Right atrium auricular region (tissue), 2 donors: ENCODE results near the gene UBR3. TPM values are rescaled to one million over a fixed set of nuclear protein-coding genes. Genes with fewer than 3 reads are reported as not detected.

Experiments
- DNase-seq: peaks from one replicate; pipeline ENCODE4 v3.0.0-alpha.2; 2019; ENCODE audit warnings: low spot score
- H3K27ac ChIP-seq, 2 donors: fragments of 200-600 bp; sonication (generic); 1 replicate in 1 of 2; 2 replicates in 1 of 2; pipeline ENCODE4 v1.5.1; 2016 to 2019
- H3K27me3 ChIP-seq, 2 donors: fragments of 200-600 bp; sonication (generic); one replicate each; pipeline versions ENCODE4 v1.5.1 to v1.6.0; 2017 to 2019
- H3K36me3 ChIP-seq: fragments of 200-600 bp; sonication (generic); one replicate; pipeline ENCODE4 v1.5.1; 2016
- H3K4me1 ChIP-seq, 2 donors: fragments of 200-600 bp; sonication (generic); one replicate each; pipeline versions ENCODE4 v1.5.1 to v1.6.0; 2017 to 2019
- H3K4me3 ChIP-seq, 2 donors: fragments of 200-600 bp; sonication (generic); 1 replicate in 1 of 2; 2 replicates in 1 of 2; pipeline ENCODE4 v1.5.1; 2017 to 2019; ENCODE audit warnings: mild to moderate bottlenecking in 1 of 2, moderate library complexity in 1 of 2
- H3K9me3 ChIP-seq, 2 donors: fragments of 200-600 bp; sonication (generic); one replicate each; pipeline ENCODE4 v1.5.1; 2019
- total RNA-seq, 2 donors: library from RNA; depleted of rRNA; stranded (reverse); fragments of >200 nt; gene quantifications; one replicate each; pipeline ENCODE4 v1.1.0, GENCODE V29; 2016
- TF ChIP-seq, protein P1 (sequence below), 2 donors: fragments of 200-600 bp; sonication (generic); IDR thresholded peaks; one replicate each; pipeline ENCODE4 v1.5.1; 2019; ENCODE audit warnings: antibody characterized with exemption in 2 of 2

The UBR3 gene
- total RNA-seq, 2 donors from 2014 or later = 56.5 to 93.6 TPM

GRCh38 chr2:170077830-170078569 is 250.7 kb downstream of the UBR3 start:
- no peaks in the 10 kb centered on the region for H3K27me3 ChIP-seq
- no peak overlapping the region for H3K4me3 ChIP-seq
- peaks cover 0 to 10% of the 10 kb centered on the region in 2 donors for H3K4me1 ChIP-seq
- TF ChIP-seq, protein P1, sequence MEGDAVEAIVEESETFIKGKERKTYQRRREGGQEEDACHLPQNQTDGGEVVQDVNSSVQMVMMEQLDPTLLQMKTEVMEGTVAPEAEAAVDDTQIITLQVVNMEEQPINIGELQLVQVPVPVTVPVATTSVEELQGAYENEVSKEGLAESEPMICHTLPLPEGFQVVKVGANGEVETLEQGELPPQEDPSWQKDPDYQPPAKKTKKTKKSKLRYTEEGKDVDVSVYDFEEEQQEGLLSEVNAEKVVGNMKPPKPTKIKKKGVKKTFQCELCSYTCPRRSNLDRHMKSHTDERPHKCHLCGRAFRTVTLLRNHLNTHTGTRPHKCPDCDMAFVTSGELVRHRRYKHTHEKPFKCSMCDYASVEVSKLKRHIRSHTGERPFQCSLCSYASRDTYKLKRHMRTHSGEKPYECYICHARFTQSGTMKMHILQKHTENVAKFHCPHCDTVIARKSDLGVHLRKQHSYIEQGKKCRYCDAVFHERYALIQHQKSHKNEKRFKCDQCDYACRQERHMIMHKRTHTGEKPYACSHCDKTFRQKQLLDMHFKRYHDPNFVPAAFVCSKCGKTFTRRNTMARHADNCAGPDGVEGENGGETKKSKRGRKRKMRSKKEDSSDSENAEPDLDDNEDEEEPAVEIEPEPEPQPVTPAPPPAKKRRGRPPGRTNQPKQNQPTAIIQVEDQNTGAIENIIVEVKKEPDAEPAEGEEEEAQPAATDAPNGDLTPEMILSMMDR (IDR thresholded peaks at IDR 0.05) = no peak
- H3K27ac ChIP-seq = no peak overlapping the region
- DNase-seq = no peak
- peaks cover 40% of the 10 kb centered on the region for H3K36me3 ChIP-seq
- no peaks in the 10 kb centered on the region for H3K9me3 ChIP-seq

DNA sequence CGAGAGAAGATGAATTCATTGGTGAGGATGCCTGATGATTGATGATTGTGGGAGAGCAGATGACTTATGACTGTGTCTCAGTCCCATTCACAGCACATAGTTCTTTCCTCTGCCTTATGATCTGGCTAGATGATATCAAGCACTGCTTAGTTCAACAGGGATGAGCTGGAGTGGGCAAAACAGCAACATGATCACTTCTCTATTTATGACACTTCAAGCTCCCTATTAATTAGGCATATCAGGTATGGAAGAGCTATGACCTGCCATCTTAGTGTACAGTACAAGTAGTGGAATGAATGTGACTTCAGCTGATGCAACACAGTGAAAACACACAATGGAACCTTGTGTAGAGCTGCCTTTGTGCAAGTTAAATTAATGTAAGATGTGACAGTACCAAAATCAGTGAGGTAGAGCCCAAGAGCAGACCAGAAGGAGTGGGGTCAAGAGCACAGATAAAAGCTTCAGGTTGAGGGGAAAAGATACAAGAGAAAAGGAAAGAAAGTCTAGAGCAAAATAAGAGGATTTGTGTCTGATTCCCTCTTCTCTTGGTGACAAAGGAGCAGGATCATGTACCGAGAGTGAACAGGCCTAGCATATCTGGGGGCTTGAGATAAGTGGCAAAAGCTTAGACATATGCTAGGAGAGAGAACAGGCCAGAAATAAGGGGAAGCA is 257.7 kb downstream of the UBR3 start:
- Histone ChIP-seq H3K36me3 (peaks cover 26% of the 10 kb centered on the region), H3K27ac (no peak overlapping the region), H3K9me3 (no peaks in the 10 kb centered on the region), H3K4me1 (peaks cover 0 to 18% of the 10 kb centered on the region in 2 donors), H3K4me3 (no peak overlapping the region), H3K27me3 (no peaks in the 10 kb centered on the region)
- TF ChIP-seq, protein P1 (IDR thresholded peaks at IDR 0.05) = no peak
- DNase-seq = no peak

DNA sequence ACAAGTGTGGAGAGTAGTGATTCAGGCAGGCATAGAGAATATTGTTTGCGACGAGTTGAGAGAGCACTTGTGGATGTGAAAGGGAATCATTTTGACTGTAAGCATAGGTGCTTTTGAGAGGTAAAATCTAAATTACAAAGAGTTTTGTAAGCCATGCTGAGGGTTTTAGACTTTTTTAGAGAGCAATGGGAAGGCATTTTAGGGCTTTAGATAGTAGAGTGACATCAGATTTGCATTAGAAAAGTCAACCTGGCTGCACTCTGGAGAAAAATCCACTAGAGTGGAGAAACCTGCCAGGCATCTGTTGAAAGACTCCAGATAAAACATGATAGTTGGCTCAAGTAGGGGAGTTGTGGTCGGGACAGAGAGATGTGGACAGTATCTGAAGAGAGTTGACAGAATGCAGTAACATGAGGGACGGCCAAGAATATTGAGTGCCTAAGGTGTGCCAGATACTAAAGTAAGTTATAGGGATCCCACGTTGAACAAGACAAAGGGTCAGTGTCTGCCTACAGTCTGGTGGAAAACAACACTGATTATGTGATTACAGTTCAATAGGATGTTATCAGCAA is 258.9 kb downstream of the UBR3 start:
- Histone ChIP-seq H3K9me3 (no peaks in the 10 kb centered on the region), H3K27ac (no peak overlapping the region), H3K27me3 (no peaks in the 10 kb centered on the region), H3K4me3 (no peak overlapping the region), H3K4me1 (peaks cover 0 to 18% of the 10 kb centered on the region in 2 donors), H3K36me3 (peaks cover 13% of the 10 kb centered on the region)
- DNase-seq = no peak
- TF ChIP-seq, protein P1 (IDR thresholded peaks at IDR 0.05) = no peak

GRCh38 chr2:170086751-170087412 is 259.6 kb downstream of the UBR3 start:
- Histone ChIP-seq H3K27me3 (no peaks in the 10 kb centered on the region), H3K9me3 (no peaks in the 10 kb centered on the region), H3K4me3 (no peak overlapping the region), H3K4me1 (peaks cover 0 to 18% of the 10 kb centered on the region in 2 donors), H3K36me3 (peaks cover 6% of the 10 kb centered on the region), H3K27ac (no peak overlapping the region)
- TF ChIP-seq, protein P1 (IDR thresholded peaks at IDR 0.05) = no peak
- DNase-seq = no peak

- no peak for DNase-seq
- no peak overlapping the region for H3K27ac ChIP-seq
- TF ChIP-seq, protein P1 (IDR thresholded peaks at IDR 0.05) = no peak
- H3K36me3 ChIP-seq = peaks cover 1% of the 10 kb centered on the region
- no peaks in the 10 kb centered on the region for H3K27me3 ChIP-seq
- H3K9me3 ChIP-seq = no peaks in the 10 kb centered on the region
- H3K4me3 ChIP-seq = no peak overlapping the region
- H3K4me1 ChIP-seq = peaks cover 0 to 18% of the 10 kb centered on the region in 2 donors
Observed at GRCh38 chr2:170087413-170087793, 260.1 kb downstream of the UBR3 start.
